GM18511 (cell line): ENCODE results near the gene VAV2.

ENCODE experiments used
- ATAC-seq: cut with Tn5 transposase; IDR thresholded peaks from one replicate; pipeline ENCODE4 v1.9.1; 2021; ENCODE audit warnings: mild to moderate bottlenecking, moderate library complexity; ENCODE audit not compliant: unreplicated experiment

The VAV2 gene

GRCh38 chr9:133858771-133859170, 133.4 kb downstream of the VAV2 start:
- no peak for ATAC-seq

- ATAC-seq: no peak
Observed at GRCh38 chr9:133857639-133858038, 134.5 kb downstream of the VAV2 start.

GRCh38 chr9:133856798-133857197, 135.3 kb downstream of the VAV2 start:
- no peak for ATAC-seq

- no peak for ATAC-seq
Observed at GRCh38 chr9:133855802-133856521, 136.2 kb downstream of the VAV2 start.

GRCh38 chr9:133855371-133855770, 136.8 kb downstream of the VAV2 start:
- ATAC-seq: no peak

- ATAC-seq: no peak
Observed at GRCh38 chr9:133854765-133855164, 137.4 kb downstream of the VAV2 start.

GRCh38 chr9:133854048-133854447, 138.1 kb downstream of the VAV2 start:
- ATAC-seq: no peak

GRCh38 chr9:133853331-133853730, 138.8 kb downstream of the VAV2 start:
- ATAC-seq: no peak

GRCh38 chr9:133852431-133852830, 139.7 kb downstream of the VAV2 start:
- no peak for ATAC-seq

- no peak for ATAC-seq
Observed at GRCh38 chr9:133851693-133852092, 140.4 kb downstream of the VAV2 start.

- ATAC-seq: no peak
Observed at GRCh38 chr9:133850937-133851336, 141.2 kb downstream of the VAV2 start.

- no peak for ATAC-seq
Observed at GRCh38 chr9:133850161-133850560, 142.0 kb downstream of the VAV2 start.

GRCh38 chr9:133849110-133849670, 142.9 kb downstream of the VAV2 start:
- ATAC-seq: no peak

- ATAC-seq: no peak
Observed at GRCh38 chr9:133848471-133849109, 143.5 kb downstream of the VAV2 start.

GRCh38 chr9:133846483-133847090, 145.5 kb downstream of the VAV2 start:
- ATAC-seq: no peak

- ATAC-seq: no peak
Observed at GRCh38 chr9:133845440-133845839, 146.7 kb downstream of the VAV2 start.

- ATAC-seq: no peak
Observed at GRCh38 chr9:133844881-133845410, 147.2 kb downstream of the VAV2 start.

GRCh38 chr9:133844398-133844784, 147.7 kb downstream of the VAV2 start:
- ATAC-seq: no peak

- no peak for ATAC-seq
Observed at GRCh38 chr9:133843751-133844397, 148.2 kb downstream of the VAV2 start.

GRCh38 chr9:133843250-133843649, 148.9 kb downstream of the VAV2 start:
- no peak for ATAC-seq

GRCh38 chr9:133842721-133843227, 149.3 kb downstream of the VAV2 start:
- ATAC-seq: no peak
